Osteocyte (in vitro differentiated cells): ENCODE measurements around the gene ARHGEF7. TPM values are rescaled to one million over a fixed set of nuclear protein-coding genes. Genes with fewer than 3 reads are reported as not detected.

Experiments used
- DNase-seq: peaks from one replicate; pipeline ENCODE4 v3.0.0; 2021; ENCODE audit warnings: mixed read lengths; ENCODE audit not compliant: unreplicated experiment; ENCODE audit errors: extremely low spot score
- H3K27ac Mint-ChIP-seq: one replicate; pipeline ENCODE4 v1.8.0; 2021; ENCODE audit warnings: mild to moderate bottlenecking, mixed read lengths; ENCODE audit not compliant: unreplicated experiment
- H3K27me3 Mint-ChIP-seq: one replicate; pipeline ENCODE4 v1.8.0; 2021; ENCODE audit warnings: mixed read lengths; ENCODE audit not compliant: unreplicated experiment
- H3K36me3 Mint-ChIP-seq: one replicate; pipeline ENCODE4 v1.8.0; 2021; ENCODE audit warnings: mixed read lengths; ENCODE audit not compliant: unreplicated experiment
- H3K4me1 Mint-ChIP-seq: one replicate; pipeline ENCODE4 v1.8.0; 2021; ENCODE audit warnings: mixed read lengths; ENCODE audit not compliant: unreplicated experiment
- H3K4me3 Mint-ChIP-seq: one replicate; pipeline ENCODE4 v1.8.0; 2021; ENCODE audit warnings: mild to moderate bottlenecking, moderate library complexity, mixed read lengths; ENCODE audit not compliant: unreplicated experiment
- H3K9me3 Mint-ChIP-seq: one replicate; pipeline ENCODE4 v1.8.0; 2021; ENCODE audit warnings: mixed read lengths; ENCODE audit not compliant: unreplicated experiment
- CTCF ChIP-seq: fragments of 200-600 bp; sonication (generic); IDR thresholded peaks from 2 replicates; pipeline ENCODE4 v1.5.0; 2021; ENCODE audit warnings: antibody characterized with exemption, mild to moderate bottlenecking, moderate library complexity
- total RNA-seq: library from RNA; stranded (reverse); gene quantifications from 2 replicates; pipeline ENCODE4 v1.2.1, GENCODE V29; 2021

The ARHGEF7 gene
- total RNA-seq, 1 donor from 2014 or later = 125 TPM

- DNase-seq = no peak
- Mint-ChIP-seq H3K27ac (peak overlapping the region; percentile 96), H3K36me3 (peaks cover 7% of the 10 kb centered on the region), H3K27me3 (no peaks in the 10 kb centered on the region), H3K9me3 (no peaks in the 10 kb centered on the region), H3K4me3 (no peak overlapping the region), H3K4me1 (peaks cover 80% of the 10 kb centered on the region)
- TF ChIP-seq CTCF = no peak
Measured at GRCh38 chr13:111181977-111182376, 66.9 kb downstream of the ARHGEF7 start.

- TF ChIP-seq CTCF = no peak
- no peaks in the 10 kb centered on the region for H3K9me3 Mint-ChIP-seq
- peaks cover 80% of the 10 kb centered on the region for H3K4me1 Mint-ChIP-seq
- peaks cover 4% of the 10 kb centered on the region for H3K36me3 Mint-ChIP-seq
- no peak overlapping the region for H3K4me3 Mint-ChIP-seq
- no peak overlapping the region for H3K27ac Mint-ChIP-seq
- no peaks in the 10 kb centered on the region for H3K27me3 Mint-ChIP-seq
- no peak for DNase-seq
Measured at GRCh38 chr13:111183087-111183645, 68.1 kb downstream of the ARHGEF7 start.

GRCh38 chr13:111183959-111184358, 68.8 kb downstream of the ARHGEF7 start:
- peaks cover 80% of the 10 kb centered on the region for H3K4me1 Mint-ChIP-seq
- TF ChIP-seq CTCF = no peak
- no peak for DNase-seq
- H3K9me3 Mint-ChIP-seq = no peaks in the 10 kb centered on the region
- H3K27ac Mint-ChIP-seq = peak overlapping the region; percentile 58
- no peak overlapping the region for H3K4me3 Mint-ChIP-seq
- peaks cover 7% of the 10 kb centered on the region for H3K36me3 Mint-ChIP-seq
- no peaks in the 10 kb centered on the region for H3K27me3 Mint-ChIP-seq

- H3K27ac Mint-ChIP-seq = peak overlapping the region; percentile 58
- DNase-seq = no peak
Measured at GRCh38 chr13:111184458-111185401, 69.6 kb downstream of the ARHGEF7 start.

More at GRCh38 chr13:111184458-111185401, 69.6 kb downstream of the ARHGEF7 start:
- no peaks in the 10 kb centered on the region for H3K27me3 Mint-ChIP-seq
- peaks cover 9% of the 10 kb centered on the region for H3K36me3 Mint-ChIP-seq
- H3K9me3 Mint-ChIP-seq = no peaks in the 10 kb centered on the region
- no peak for TF ChIP-seq CTCF
- H3K4me3 Mint-ChIP-seq = no peak overlapping the region
- peaks cover 78% of the 10 kb centered on the region for H3K4me1 Mint-ChIP-seq
